ENCODE measurements around the gene FCN1. TPM values are rescaled to one million over a fixed set of nuclear protein-coding genes. Genes with fewer than 3 reads are reported as not detected.

Gene FCN1
- total and polyA plus RNA-seq, 10 of the 15 experiments (the other 5 are each of a cell fraction or from before 2014, with no cell fraction given): 0.08 TPM; not detected in 9

DNA sequence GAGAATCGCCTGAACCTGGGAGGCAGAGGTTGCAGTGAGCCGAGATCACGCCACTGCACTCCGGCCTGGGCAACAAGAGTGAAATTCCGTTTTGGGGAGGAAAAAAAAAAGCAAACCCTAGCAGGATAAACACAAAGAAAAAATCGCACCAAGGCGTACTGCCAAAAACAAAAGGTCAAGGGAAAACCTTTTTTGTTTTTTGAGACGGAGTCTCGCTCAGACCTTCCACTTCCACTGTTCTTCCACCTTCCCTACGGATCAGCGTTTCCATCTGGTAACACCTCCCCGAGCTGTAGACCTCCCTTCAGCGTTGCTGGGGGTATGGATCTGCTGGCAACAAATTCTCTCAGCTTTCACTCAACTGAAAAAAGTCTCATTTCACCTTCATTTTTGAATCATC lies 57.2 kb downstream of the FCN1 start:
- H2AFZ ChIP-seq (ENCODE audit: control insufficient read depth, low read depth, low read length): no peak overlapping the region
- TF ChIP-seq BCL11A (IDR thresholded peaks at IDR 0.05; ENCODE audit: low read depth, low read length) (no peak), TAF1 (IDR thresholded peaks at IDR 0.05; ENCODE audit: borderline replicate concordance, low read depth, low read length) (no peak), MTA3 (IDR thresholded peaks at IDR 0.05; ENCODE audit: borderline replicate concordance, low read length) (no peak), ASH2L (IDR thresholded peaks at IDR 0.05; ENCODE audit: borderline replicate concordance, low read depth) (no peak), JUND (IDR thresholded peaks at IDR 0.05; ENCODE audit: low read depth, low read length) (no peak), MAX (IDR thresholded peaks at IDR 0.05; ENCODE audit: low read depth, low read length) (no peak), TCF7 (IDR thresholded peaks at IDR 0.05; ENCODE audit: borderline replicate concordance) (no peak), E4F1 (IDR thresholded peaks at IDR 0.05; ENCODE audit: borderline replicate concordance, partially characterized antibody) (no peak), TCF12 (IDR thresholded peaks at IDR 0.05; ENCODE audit: low read depth, low read length) (no peak)
- H3K9me3 ChIP-seq (replicated peaks; ENCODE audit: control insufficient read depth, insufficient read depth, low read length): no peaks in the 10 kb centered on the region; the same call in 1 of the 3 replicates
- H3K4me2 ChIP-seq (ENCODE audit: control insufficient read depth, insufficient read depth): no peak overlapping the region
- ChIA-PET CTCF (interaction anchor here (1.4 kb wide), 1 partner anchor 82 kb away, joined by 3 read pairs; no protein-coding TSS in a partner anchor), RAD21 (ENCODE audit: unreplicated experiment) (no interaction called here), POLR2A (no interaction called here), SMC1A (ENCODE audit: uncharacterized antibody, unreplicated experiment) (no interaction called here)
- no TSS peak for BruUV-seq (replicated peaks)
- in situ Hi-C loops (cut with MboI): no loop called here
- H3K36me3 ChIP-seq (ENCODE audit: control insufficient read depth in 2 of 2, insufficient read depth in 2 of 2, low read length in 1 of 2): no peaks in the 10 kb centered on the region
- H3K4me3 ChIP-seq: no peak overlapping the region
- no peak for ATAC-seq
- WGBS (ENCODE audit: insufficient coverage, insufficient replicate concordance, low lambda C conversion rate, missing lambda C conversion rate): 64% methylated on average over 13 of the region's 13 CpGs
- intact Hi-C loops (cut with micrococcal nuclease; ENCODE audit: unreplicated experiment): no loop called here
- no peak for DNase-seq (ENCODE audit: low read depth, low spot score)
- H3K27ac ChIP-seq (ENCODE audit: control insufficient read depth, insufficient read depth): no peak overlapping the region
- H3K9ac ChIP-seq (ENCODE audit: control insufficient read depth, insufficient read depth, low read length): no peak overlapping the region
- H4K20me1 ChIP-seq (ENCODE audit: control insufficient read depth, insufficient read depth): no peaks in the 10 kb centered on the region
- peaks cover 19% of the 10 kb centered on the region for H3K4me1 ChIP-seq (ENCODE audit: control insufficient read depth, insufficient read depth, low read length)
- FAIRE-seq: no peak
- no peaks in the 10 kb centered on the region for H3K79me2 ChIP-seq (ENCODE audit: control insufficient read depth, insufficient read depth, low read length)
- H3K27me3 ChIP-seq (replicated peaks in 1 of 2; ENCODE audit: control insufficient read depth in 2 of 2, insufficient read depth in 2 of 2, low read length in 1 of 2): no peaks in the 10 kb centered on the region

Data from GM12878 (cell line).